ENCODE measurements around the gene EXOSC2. TPM values are rescaled to one million over a fixed set of nuclear protein-coding genes. Genes with fewer than 3 reads are reported as not detected.
"Not testable (repeated sequence)": the region's sequence is repeated elsewhere in the genome, so short reads cannot be mapped to it uniquely, and the experiment has no call there.

EXOSC2 gene
- polyA plus RNA-seq, 6 donors from 2014 or later = 24.1 to 41.1 (median 26.9) TPM

- no peak for ATAC-seq (ENCODE audit: low read depth in 2 of 2)
- DNase-seq = no peak
- peaks cover 22 to 46% (median 27%) of the 10 kb centered on the region in 3 donors for H3K27me3 Mint-ChIP-seq
- no peaks in the 10 kb centered on the region for H3K9me3 Mint-ChIP-seq
- H3K27ac Mint-ChIP-seq = peak overlapping the region in 1 of 6 donors; percentile 76
- no peak overlapping the region for H3K4me3 Mint-ChIP-seq
- H3K36me3 Mint-ChIP-seq = peaks cover 0 to 4% of the 10 kb centered on the region in 2 donors
- no peaks in the 10 kb centered on the region for H3K4me1 Mint-ChIP-seq
Observed at GRCh38 chr9:130672933-130673615, 20.5 kb upstream of the EXOSC2 start.

DNA sequence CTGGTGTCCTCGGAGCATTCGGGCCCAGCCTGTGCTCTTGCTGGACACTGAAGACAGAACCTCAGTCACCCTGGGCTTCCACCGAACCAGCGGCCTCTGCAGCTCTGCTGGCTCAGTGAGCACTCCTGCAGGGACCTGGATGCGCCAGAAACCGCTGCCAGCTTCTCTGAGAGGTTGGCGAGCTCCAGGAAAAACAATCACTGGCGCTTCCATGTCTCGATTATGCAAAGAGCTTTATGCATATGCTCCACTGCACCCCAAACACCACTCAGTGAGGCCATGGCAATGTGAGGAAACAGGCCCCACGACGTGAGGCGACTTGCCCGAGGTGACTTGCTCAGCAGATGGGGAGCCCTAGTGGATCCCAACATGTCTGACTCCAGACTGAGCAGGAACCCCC, 18.2 kb upstream of the EXOSC2 start:
- no peak for ATAC-seq (ENCODE audit: low read depth in 2 of 2)
- Mint-ChIP-seq H3K9me3 (no peaks in the 10 kb centered on the region), H3K4me1 (no peaks in the 10 kb centered on the region), H3K4me3 (no peak overlapping the region), H3K27ac (no peak overlapping the region), H3K36me3 (no peaks in the 10 kb centered on the region), H3K27me3 (peaks cover 14 to 57% (median 27%) of the 10 kb centered on the region in 3 donors)
- no peak for DNase-seq

DNA sequence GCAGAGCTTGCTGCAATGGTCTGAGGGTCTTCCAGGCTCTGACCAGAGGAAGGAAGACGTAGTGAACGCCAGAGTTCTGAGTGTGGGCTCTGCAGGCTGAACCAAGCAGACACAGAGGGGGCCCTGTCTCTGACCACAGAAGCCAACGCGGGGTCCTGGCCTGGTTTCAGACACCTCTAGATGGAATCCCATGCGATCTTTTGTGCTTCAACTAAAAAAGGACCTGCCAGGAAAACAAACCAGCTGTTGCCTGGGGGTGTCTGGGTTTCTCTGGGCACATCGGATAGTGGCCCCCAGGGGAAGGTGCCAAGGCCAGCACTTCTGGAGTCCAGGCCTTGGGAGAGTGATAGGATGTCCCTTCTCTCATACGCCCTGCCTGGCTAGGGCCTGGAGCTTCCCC, 16.3 kb upstream of the EXOSC2 start:
- peaks cover under 1 to 4% (median 3%) of the 10 kb centered on the region in 3 donors for H3K4me1 Mint-ChIP-seq
- DNase-seq (no peak), ATAC-seq (ENCODE audit: low read depth in 2 of 2) (no peak)
- H3K36me3 Mint-ChIP-seq = no peaks in the 10 kb centered on the region
- no peaks in the 10 kb centered on the region for H3K9me3 Mint-ChIP-seq
- H3K27me3 Mint-ChIP-seq = peaks cover 7 to 61% (median 22%) of the 10 kb centered on the region in 3 donors
- H3K4me3 Mint-ChIP-seq = peak overlapping the region in 1 of 8 donors; percentile 7
- H3K27ac Mint-ChIP-seq = no peak overlapping the region

DNA sequence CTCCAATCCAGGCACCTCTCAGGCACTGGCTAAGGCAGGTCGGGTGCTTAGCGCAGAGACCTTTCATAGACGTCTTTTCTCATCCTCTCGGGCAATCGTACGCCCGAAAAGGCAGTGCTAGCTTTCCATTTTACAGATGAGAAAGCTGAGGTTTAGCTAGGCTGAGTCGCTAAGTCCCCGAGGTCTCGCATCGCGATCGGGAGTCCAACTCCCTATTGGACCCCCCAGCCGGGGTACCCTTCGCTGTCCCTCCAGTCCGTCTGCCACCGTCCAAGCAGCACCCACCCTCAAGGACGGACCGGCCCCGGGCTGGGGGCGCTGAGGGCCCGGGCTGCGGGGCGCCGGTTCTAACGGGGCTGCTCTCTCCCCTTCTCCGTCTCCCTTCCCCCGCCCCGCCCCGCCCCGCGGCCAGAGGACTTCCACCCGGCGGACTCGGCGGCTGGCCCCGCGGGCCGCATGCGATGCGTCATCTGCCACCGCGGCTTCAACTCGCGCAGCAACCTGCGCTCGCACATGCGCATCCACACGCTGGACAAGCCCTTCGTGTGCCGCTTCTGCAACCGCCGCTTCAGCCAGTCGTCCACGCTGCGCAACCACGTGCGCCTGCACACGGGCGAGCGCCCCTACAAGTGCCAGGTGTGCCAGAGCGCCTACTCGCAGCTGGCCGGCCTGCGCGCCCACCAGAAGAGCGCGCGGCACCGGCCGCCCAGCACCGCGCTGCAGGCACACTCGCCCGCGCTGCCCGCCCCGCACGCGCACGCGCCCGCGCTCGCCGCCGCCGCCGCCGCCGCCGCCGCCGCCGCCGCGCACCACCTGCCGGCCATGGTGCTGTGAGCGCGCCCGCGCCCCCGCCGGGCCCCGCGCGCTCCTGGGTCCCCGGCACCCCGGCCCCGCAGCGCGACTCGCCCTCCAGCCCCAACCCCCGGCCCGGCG, 12.5 kb upstream of the EXOSC2 start:
- peaks cover 16 to 68% (median 19%) of the 10 kb centered on the region in 3 donors for H3K27me3 Mint-ChIP-seq
- H3K4me1 Mint-ChIP-seq = peaks cover 4 to 9% (median 7%) of the 10 kb centered on the region in 3 donors
- H3K27ac Mint-ChIP-seq = no peak overlapping the region
- H3K9me3 Mint-ChIP-seq = peaks cover 0 to 6% (median 0%) of the 10 kb centered on the region in 7 donors
- peak; percentile 46 to 53 for ATAC-seq (ENCODE audit: low read depth in 2 of 2)
- no peaks in the 10 kb centered on the region for H3K36me3 Mint-ChIP-seq
- H3K4me3 Mint-ChIP-seq = peak overlapping the region; percentile 62 to 98 (median 74)
- no peak for DNase-seq

DNA sequence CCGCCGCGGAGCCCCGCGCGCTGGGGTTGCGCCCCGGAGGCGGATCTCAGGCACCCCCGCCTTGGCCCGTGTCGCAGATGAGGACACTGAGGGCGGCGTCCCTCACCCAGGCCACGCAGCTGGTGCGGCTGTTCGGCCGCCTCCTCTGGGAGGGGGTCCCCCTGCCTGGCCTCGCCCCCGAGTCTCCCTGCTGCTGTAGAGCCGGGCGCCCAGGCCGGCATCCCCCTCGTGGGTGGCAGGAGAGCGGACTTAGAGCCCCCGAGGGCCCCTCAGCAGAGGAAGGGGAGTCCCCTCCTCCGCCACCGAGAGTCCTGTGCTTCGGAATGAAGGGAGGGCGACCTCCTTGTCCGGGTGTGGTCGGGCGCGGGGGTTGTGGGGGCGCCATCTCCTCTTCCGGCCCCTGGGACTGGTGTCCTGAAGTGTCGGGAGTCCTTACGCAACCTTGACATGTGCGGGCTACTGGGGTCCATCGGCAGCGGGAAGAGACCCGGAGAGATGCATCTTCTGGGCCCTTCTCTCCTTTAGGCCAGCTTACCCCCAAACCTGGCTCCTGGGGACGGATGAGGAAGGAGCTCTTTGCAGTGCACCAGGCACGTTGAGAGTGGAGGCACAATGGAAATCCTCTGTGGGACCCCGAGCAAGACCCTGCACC, 11.7 kb upstream of the EXOSC2 start:
- H3K27me3 Mint-ChIP-seq = peaks cover 16 to 63% (median 19%) of the 10 kb centered on the region in 3 donors
- H3K9me3 Mint-ChIP-seq = peaks cover 0 to 6% (median 0%) of the 10 kb centered on the region in 7 donors
- H3K4me1 Mint-ChIP-seq = peaks cover 4 to 9% (median 7%) of the 10 kb centered on the region in 3 donors
- H3K4me3 Mint-ChIP-seq = peak overlapping the region; percentile 91 to 99 (median 96)
- peak overlapping the region in 2 of 6 donors; percentile 80 to 82 for H3K27ac Mint-ChIP-seq
- DNase-seq = no peak
- H3K36me3 Mint-ChIP-seq = no peaks in the 10 kb centered on the region
- ATAC-seq (ENCODE audit: low read depth in 2 of 2) = peak; percentile 35 to 36

- Mint-ChIP-seq H3K27ac (peak overlapping the region in 3 of 6 donors; percentile 16 to 85 (median 80)), H3K4me3 (peak overlapping the region; percentile 91 to 99 (median 96)), H3K27me3 (peaks cover 18 to 61% (median 23%) of the 10 kb centered on the region in 3 donors), H3K36me3 (no peaks in the 10 kb centered on the region), H3K4me1 (peaks cover 4 to 9% (median 7%) of the 10 kb centered on the region in 3 donors), H3K9me3 (peaks cover 0 to 6% (median 0%) of the 10 kb centered on the region in 7 donors)
- DNase-seq = peak; percentile 37
- ATAC-seq (ENCODE audit: low read depth in 2 of 2) = peak; percentile 32 to 53
Observed at GRCh38 chr9:130682421-130683121, 11.0 kb upstream of the EXOSC2 start.

DNA sequence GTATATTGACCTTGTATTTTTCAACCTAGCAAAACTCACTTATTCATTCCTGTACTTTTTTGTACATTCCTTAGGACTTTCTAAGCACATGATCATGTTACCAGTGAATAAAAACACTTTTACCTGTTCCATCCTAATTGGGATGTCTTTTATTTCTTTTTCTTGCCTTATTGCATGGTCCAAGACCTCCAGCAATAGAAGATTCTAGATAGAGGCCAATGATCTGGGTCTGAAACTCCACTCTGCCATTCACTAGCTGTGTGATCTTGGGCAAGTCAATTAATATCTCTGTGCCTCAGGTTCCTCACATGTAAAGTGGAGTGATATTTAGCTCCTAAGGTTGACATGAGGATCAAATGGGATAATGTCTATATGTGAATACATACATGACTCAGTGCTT, 8.5 kb upstream of the EXOSC2 start:
- Mint-ChIP-seq H3K9me3 (peaks cover 0 to 6% (median 0%) of the 10 kb centered on the region in 7 donors), H3K27me3 (peaks cover 19 to 49% (median 24%) of the 10 kb centered on the region in 3 donors), H3K4me3 (no peak overlapping the region), H3K27ac (no peak overlapping the region), H3K4me1 (peaks cover 4 to 9% (median 7%) of the 10 kb centered on the region in 3 donors), H3K36me3 (no peaks in the 10 kb centered on the region)
- DNase-seq (no peak), ATAC-seq (ENCODE audit: low read depth in 2 of 2) (no peak)

- not testable (repeated sequence) for H3K36me3 Mint-ChIP-seq; DNase-seq; ATAC-seq (ENCODE audit: low read depth in 2 of 2); H3K9me3 Mint-ChIP-seq; H3K4me1 Mint-ChIP-seq; H3K27ac Mint-ChIP-seq; H3K4me3 Mint-ChIP-seq
- peaks cover 19 to 47% (median 24%) of the 10 kb centered on the region in 3 donors for H3K27me3 Mint-ChIP-seq
Observed at GRCh38 chr9:130685945-130686344, 7.6 kb upstream of the EXOSC2 start.

DNA sequence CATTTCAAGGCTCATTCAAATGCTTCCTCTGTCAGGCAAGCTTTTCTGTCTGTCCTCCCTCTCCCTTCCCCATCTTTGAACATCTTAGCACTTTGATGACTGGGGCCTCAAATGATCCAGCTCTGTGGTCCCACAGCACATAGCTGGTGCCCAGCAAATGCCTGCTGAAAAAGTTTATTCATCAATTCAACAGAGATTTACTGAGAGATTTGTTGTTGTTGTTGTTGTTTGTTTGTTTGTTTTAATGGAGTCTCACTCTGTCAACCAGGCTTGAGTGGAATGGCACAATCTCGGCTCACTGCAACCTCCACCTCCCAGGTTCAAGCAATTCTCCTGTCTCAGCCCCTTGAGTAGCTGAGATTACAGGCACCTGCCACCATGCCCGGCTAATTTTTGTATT, 6.0 kb upstream of the EXOSC2 start:
- peak overlapping the region in 1 of 6 donors; percentile 84 for H3K27ac Mint-ChIP-seq

GRCh38 chr9:130688072-130688471, 5.5 kb upstream of the EXOSC2 start:
- no peak for ATAC-seq (ENCODE audit: low read depth in 2 of 2)
- no peak overlapping the region for H3K27ac Mint-ChIP-seq

More for the DNA sequence above, 6.0 kb upstream of the EXOSC2 start:
- H3K36me3 Mint-ChIP-seq = no peaks in the 10 kb centered on the region
- DNase-seq = no peak
- H3K4me3 Mint-ChIP-seq = no peak overlapping the region
- peaks cover 14 to 45% (median 18%) of the 10 kb centered on the region in 3 donors for H3K27me3 Mint-ChIP-seq
- peaks cover 0 to 7% (median 0%) of the 10 kb centered on the region in 7 donors for H3K9me3 Mint-ChIP-seq
- H3K4me1 Mint-ChIP-seq = peaks cover 0 to 4% (median under 1%) of the 10 kb centered on the region in 3 donors
- ATAC-seq (ENCODE audit: low read depth in 2 of 2) = no peak

DNA sequence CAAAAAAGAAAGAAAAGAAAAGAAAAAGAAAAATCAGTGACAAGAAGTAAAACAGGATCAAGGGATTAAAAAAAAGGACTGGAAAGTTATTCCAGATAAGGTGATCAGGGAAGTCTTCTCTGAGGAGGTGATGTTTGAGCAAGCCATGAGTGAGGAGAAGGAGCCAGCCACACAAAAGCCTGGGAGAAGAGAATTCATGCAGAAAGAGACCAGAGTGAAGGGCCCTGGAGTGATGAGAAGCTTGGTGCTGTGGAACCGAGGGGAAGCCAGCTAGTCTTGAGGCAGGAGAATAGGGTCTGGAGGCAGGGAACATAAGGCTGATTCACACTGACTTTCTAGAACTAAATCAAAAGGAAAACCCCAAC, 4.0 kb upstream of the EXOSC2 start:
- H3K27me3 Mint-ChIP-seq = peaks cover 11 to 43% (median 17%) of the 10 kb centered on the region in 3 donors
- DNase-seq (no peak), ATAC-seq (ENCODE audit: low read depth in 2 of 2) (no peak)
- peaks cover 10 to 14% (median 13%) of the 10 kb centered on the region in 3 donors for H3K4me1 Mint-ChIP-seq
- no peak overlapping the region for H3K27ac Mint-ChIP-seq
- no peaks in the 10 kb centered on the region for H3K36me3 Mint-ChIP-seq
- H3K4me3 Mint-ChIP-seq = peak overlapping the region in 1 of 8 donors; percentile 64
- peaks cover 0 to 10% (median 0%) of the 10 kb centered on the region in 7 donors for H3K9me3 Mint-ChIP-seq

More at GRCh38 chr9:130688072-130688471, 5.5 kb upstream of the EXOSC2 start:
- Mint-ChIP-seq H3K9me3 (peaks cover 0 to 7% (median 0%) of the 10 kb centered on the region in 7 donors), H3K36me3 (no peaks in the 10 kb centered on the region), H3K27me3 (peaks cover 11 to 43% (median 17%) of the 10 kb centered on the region in 3 donors), H3K4me3 (no peak overlapping the region), H3K4me1 (peaks cover 2 to 7% (median 3%) of the 10 kb centered on the region in 3 donors)
- DNase-seq = no peak

DNA sequence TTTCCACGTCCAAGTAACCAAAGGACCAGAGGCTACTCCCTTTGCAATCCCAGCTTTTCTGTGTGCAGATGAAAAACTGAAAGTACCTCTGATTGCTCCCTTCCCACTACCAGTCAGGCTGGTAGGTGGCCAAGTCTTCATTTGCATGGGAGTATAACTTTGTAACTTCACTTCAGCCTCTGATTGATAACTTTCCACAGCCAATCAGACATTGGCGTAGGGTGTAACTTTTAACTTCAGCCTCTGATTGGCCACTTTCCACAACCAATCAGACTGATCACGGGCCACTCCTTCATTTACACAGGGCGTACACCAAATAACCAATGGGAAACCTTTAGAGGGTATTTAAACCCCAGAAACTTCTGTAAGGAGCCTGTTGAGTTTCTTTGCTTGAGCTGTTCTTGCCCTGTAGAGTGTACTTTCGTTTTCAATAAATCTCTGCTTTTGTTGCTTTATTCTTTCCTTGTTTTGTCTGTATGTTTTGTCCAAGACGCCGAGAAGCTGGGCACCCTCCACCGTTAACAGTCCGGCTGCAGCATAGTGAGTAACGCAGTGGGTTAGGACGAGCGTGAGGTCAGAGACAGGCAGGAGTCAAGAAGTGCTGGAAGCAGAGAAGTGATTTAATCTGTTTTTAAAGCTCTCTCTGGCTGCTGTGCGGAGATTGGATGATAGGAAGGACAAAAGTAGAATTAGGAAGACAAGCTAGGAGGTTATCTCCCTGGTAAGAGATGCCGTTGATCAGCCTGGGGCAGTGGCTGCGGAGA, 3.5 kb upstream of the EXOSC2 start:
- ATAC-seq (ENCODE audit: low read depth in 2 of 2) = no peak
- Mint-ChIP-seq H3K27me3 (peaks cover 11 to 40% (median 11%) of the 10 kb centered on the region in 3 donors), H3K36me3 (no peaks in the 10 kb centered on the region), H3K9me3 (peaks cover 0 to 8% (median 0%) of the 10 kb centered on the region in 7 donors), H3K4me1 (peaks cover 14 to 18% (median 18%) of the 10 kb centered on the region in 3 donors), H3K27ac (no peak overlapping the region), H3K4me3 (peak overlapping the region in 3 of 8 donors; percentile 0 to 62 (median 39))
- DNase-seq = no peak

Measured in naive B cell (primary cell).